MCF 10A (cell line): ENCODE data around the gene TTC36. TPM values are rescaled to one million over a fixed set of nuclear protein-coding genes. Genes with fewer than 3 reads are reported as not detected.

Experiments
- BruUV-seq: library from RNA; stranded (reverse); fragments of 400-500 nt; replicated peaks from 2 replicates; lab custom pipeline; 2021; lab: Mats Ljungman, UMichigan
- CTCF ChIA-PET: fragments of 300-600 bp; sonication (Branson Sonifier 250); formaldehyde crosslinking; extraction: SDS; loops from one replicate; lab custom pipeline; 2021; ENCODE audit warnings: antibody characterized with exemption, inconsistent platforms; lab: Yijun Ruan, JAX
- POLR2A ChIA-PET: fragments of 300-600, 350-650 bp; sonication (Branson Sonifier 250); formaldehyde crosslinking; extraction: SDS; loops from one replicate; lab custom pipeline; 2020; ENCODE audit warnings: antibody characterized with exemption, inconsistent platforms; lab: Yijun Ruan, JAX
- DNase-seq: peaks from one replicate; pipeline ENCODE4 v3.0.0-alpha.2; 2018; ENCODE audit not compliant: unreplicated experiment
- H3K27ac Mint-ChIP-seq: one replicate; pipeline ENCODE4 v1.8.0; 2022; ENCODE audit warnings: mild to moderate bottlenecking, low read depth, mixed read lengths; ENCODE audit not compliant: unreplicated experiment
- H3K27me3 Mint-ChIP-seq: one replicate; pipeline ENCODE4 v1.8.0; 2022; ENCODE audit warnings: mixed read lengths; ENCODE audit not compliant: insufficient read depth, unreplicated experiment
- H3K36me3 Mint-ChIP-seq: one replicate; pipeline ENCODE4 v1.8.0; 2022; ENCODE audit warnings: mild to moderate bottlenecking, moderate library complexity, mixed read lengths; ENCODE audit not compliant: insufficient read depth, unreplicated experiment
- H3K4me1 Mint-ChIP-seq: one replicate; pipeline ENCODE4 v1.8.0; 2022; ENCODE audit warnings: mixed read lengths; ENCODE audit not compliant: insufficient read depth, unreplicated experiment
- H3K4me3 Mint-ChIP-seq: one replicate; pipeline ENCODE4 v1.8.0; 2022; ENCODE audit warnings: mild to moderate bottlenecking, moderate library complexity, mixed read lengths; ENCODE audit not compliant: unreplicated experiment
- H3K9me3 Mint-ChIP-seq: one replicate; pipeline ENCODE4 v1.8.0; 2022; ENCODE audit warnings: mixed read lengths; ENCODE audit not compliant: unreplicated experiment
- intact Hi-C: fragments of 100-400 bp; cut with micrococcal nuclease; formaldehyde crosslinking; loops from 2 replicates; pipeline ENCODE4 v1.14.1; 2022
- total RNA-seq: library from RNA; stranded (reverse); gene quantifications from 2 replicates; pipeline ENCODE4 v1.2.3, GENCODE V29; 2022
- TF ChIP-seq, protein P1 (sequence below): fragments of 200-600 bp; IDR thresholded peaks from one replicate; pipeline ENCODE4 v1.8.0; 2022; ENCODE audit warnings: antibody characterized with exemption, mild to moderate bottlenecking; ENCODE audit not compliant: unreplicated experiment

The TTC36 gene
- total RNA-seq, 1 experiment from 2014 or later, result 0.63 TPM

DNA sequence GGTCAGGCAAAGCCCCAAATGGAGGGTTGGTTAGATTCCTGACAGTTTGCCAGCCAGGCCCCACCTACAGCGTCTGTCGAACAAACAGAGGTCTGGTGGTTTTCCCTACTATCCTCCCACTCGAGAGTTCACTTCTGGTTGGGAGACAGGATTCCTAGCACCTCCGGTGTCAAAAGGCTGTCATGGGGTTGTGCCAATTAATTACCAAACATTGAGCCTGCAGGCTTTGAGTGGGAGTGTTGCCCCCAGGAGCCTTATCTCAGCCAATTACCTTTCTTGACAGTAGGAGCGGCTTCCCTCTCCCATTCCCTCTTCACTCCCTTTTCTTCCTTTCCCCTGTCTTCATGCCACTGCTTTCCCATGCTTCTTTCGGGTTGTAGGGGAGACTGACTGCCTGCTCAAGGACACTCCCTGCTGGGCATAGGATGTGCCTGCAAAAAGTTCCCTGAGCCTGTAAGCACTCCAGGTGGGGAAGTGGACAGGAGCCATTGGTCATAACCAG is 4.7 kb upstream of the TTC36 start:
- no TSS peak for BruUV-seq
- H3K9me3 Mint-ChIP-seq, result no peaks in the 10 kb centered on the region
- H3K27ac Mint-ChIP-seq, result no peak overlapping the region
- H3K36me3 Mint-ChIP-seq, result peaks cover 75% of the 10 kb centered on the region
- peak; percentile 29 for DNase-seq
- H3K4me3 Mint-ChIP-seq, result no peak overlapping the region
- no peaks in the 10 kb centered on the region for H3K4me1 Mint-ChIP-seq
- TF ChIP-seq, protein P1, sequence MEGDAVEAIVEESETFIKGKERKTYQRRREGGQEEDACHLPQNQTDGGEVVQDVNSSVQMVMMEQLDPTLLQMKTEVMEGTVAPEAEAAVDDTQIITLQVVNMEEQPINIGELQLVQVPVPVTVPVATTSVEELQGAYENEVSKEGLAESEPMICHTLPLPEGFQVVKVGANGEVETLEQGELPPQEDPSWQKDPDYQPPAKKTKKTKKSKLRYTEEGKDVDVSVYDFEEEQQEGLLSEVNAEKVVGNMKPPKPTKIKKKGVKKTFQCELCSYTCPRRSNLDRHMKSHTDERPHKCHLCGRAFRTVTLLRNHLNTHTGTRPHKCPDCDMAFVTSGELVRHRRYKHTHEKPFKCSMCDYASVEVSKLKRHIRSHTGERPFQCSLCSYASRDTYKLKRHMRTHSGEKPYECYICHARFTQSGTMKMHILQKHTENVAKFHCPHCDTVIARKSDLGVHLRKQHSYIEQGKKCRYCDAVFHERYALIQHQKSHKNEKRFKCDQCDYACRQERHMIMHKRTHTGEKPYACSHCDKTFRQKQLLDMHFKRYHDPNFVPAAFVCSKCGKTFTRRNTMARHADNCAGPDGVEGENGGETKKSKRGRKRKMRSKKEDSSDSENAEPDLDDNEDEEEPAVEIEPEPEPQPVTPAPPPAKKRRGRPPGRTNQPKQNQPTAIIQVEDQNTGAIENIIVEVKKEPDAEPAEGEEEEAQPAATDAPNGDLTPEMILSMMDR, result peak; percentile 30
- ChIA-PET POLR2A (no interaction called here), CTCF (interaction anchor here (0.7 kb wide), 1 partner anchor 12 kb away, joined by 3 read pairs; no protein-coding TSS in a partner anchor)
- H3K27me3 Mint-ChIP-seq, result no peaks in the 10 kb centered on the region
- intact Hi-C loops, result no loop called here

DNA sequence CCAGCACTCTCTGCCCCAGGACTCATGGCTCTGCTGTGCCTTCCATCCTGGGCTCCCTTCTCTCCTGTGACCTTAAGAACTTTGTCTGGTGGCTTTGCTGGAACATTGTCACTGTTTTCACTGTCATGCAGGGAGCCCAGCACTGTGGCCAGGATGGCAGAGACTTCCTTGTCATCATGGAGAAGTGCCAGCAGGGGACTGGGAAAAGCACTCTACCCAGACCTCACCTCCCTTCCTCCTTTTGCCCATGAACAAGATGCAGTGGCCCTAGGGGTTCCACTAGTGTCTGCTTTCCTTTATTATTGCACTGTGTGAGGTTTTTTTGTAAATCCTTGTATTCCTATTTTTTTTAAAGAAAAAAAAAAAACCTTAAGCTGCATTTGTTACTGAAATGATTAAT is 2.9 kb upstream of the TTC36 start:
- Mint-ChIP-seq H3K27ac (no peak overlapping the region), H3K27me3 (no peaks in the 10 kb centered on the region), H3K4me3 (no peak overlapping the region), H3K4me1 (no peaks in the 10 kb centered on the region), H3K36me3 (peaks cover 69% of the 10 kb centered on the region), H3K9me3 (no peaks in the 10 kb centered on the region)
- no peak for DNase-seq
- ChIA-PET CTCF (interaction anchor here (0.7 to 1.0 kb wide), 3 partner anchors 14 to 353 kb away, joined by 4 read pairs; no protein-coding TSS in a partner anchor), POLR2A (no interaction called here)
- no TSS peak for BruUV-seq
- intact Hi-C loops, result no loop called here
- TF ChIP-seq, protein P1, result no peak

- intact Hi-C loops, result no loop called here
- Mint-ChIP-seq H3K27me3 (no peaks in the 10 kb centered on the region), H3K4me3 (no peak overlapping the region), H3K4me1 (no peaks in the 10 kb centered on the region), H3K27ac (no peak overlapping the region), H3K36me3 (peaks cover 64% of the 10 kb centered on the region), H3K9me3 (no peaks in the 10 kb centered on the region)
- BruUV-seq, result no TSS peak
- ChIA-PET CTCF (interaction anchor here (0.7 to 1.0 kb wide), 3 partner anchors 14 to 354 kb away, joined by 4 read pairs; no protein-coding TSS in a partner anchor), POLR2A (no interaction called here)
- no peak for DNase-seq
- TF ChIP-seq, protein P1, result no peak
Observed at GRCh38 chr11:118524757-118525470, 2.4 kb upstream of the TTC36 start.

DNA sequence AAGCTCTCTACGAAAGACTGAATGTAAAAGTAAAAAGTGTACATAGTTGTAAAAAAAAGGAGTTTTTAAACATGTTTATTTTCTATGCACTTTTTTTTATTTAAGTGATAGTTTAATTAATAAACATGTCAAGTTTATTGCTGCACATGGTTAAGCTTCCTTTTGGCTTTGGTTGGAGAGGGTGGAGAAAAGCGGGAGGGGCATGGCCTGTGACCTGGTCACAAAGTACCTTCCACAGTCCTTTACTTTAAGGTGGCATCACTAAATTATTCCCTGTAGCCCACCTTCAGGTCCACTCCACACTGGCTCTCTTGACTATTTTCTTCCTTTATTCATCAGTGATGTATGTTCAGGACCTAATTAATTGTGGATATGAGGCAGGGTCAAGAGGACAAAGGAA is 586 bp upstream of the TTC36 start:
- Mint-ChIP-seq H3K9me3 (no peaks in the 10 kb centered on the region), H3K27ac (no peak overlapping the region), H3K27me3 (no peaks in the 10 kb centered on the region), H3K4me1 (no peaks in the 10 kb centered on the region), H3K4me3 (no peak overlapping the region), H3K36me3 (peaks cover 46% of the 10 kb centered on the region)
- TF ChIP-seq, protein P1, result no peak
- no TSS peak for BruUV-seq
- intact Hi-C loops, result no loop called here
- no peak for DNase-seq
- POLR2A ChIA-PET, result interaction anchor here (0.7 kb wide), 1 partner anchor 12 kb away, joined by 3 read pairs; no protein-coding TSS in a partner anchor
- CTCF ChIA-PET, result interaction anchor here (0.5 to 1.0 kb wide), 3 partner anchors 11 to 35 kb away, joined by 3 read pairs; no protein-coding TSS in a partner anchor
